ENCODE results near the gene CDC25A.

GRCh38 chr3:48233542-48233941 lies 45.3 kb upstream of the CDC25A start:
- TF ChIP-seq EZH2 (IDR thresholded peaks at IDR 0.05; ENCODE audit: low read depth, unreplicated experiment) = no peak
- TF ChIP-seq, protein P1, sequence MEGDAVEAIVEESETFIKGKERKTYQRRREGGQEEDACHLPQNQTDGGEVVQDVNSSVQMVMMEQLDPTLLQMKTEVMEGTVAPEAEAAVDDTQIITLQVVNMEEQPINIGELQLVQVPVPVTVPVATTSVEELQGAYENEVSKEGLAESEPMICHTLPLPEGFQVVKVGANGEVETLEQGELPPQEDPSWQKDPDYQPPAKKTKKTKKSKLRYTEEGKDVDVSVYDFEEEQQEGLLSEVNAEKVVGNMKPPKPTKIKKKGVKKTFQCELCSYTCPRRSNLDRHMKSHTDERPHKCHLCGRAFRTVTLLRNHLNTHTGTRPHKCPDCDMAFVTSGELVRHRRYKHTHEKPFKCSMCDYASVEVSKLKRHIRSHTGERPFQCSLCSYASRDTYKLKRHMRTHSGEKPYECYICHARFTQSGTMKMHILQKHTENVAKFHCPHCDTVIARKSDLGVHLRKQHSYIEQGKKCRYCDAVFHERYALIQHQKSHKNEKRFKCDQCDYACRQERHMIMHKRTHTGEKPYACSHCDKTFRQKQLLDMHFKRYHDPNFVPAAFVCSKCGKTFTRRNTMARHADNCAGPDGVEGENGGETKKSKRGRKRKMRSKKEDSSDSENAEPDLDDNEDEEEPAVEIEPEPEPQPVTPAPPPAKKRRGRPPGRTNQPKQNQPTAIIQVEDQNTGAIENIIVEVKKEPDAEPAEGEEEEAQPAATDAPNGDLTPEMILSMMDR (conservative IDR thresholded peaks at IDR 0.05; ENCODE audit: low read depth in 2 of 2) = no peak
- TF ChIP-seq EZH2phosphoT487 (IDR thresholded peaks at IDR 0.05; ENCODE audit: unreplicated experiment) = no peak
- TF ChIP-seq CREB1 (CRISPR knock-in tag; IDR thresholded peaks at IDR 0.05; ENCODE audit: low read depth) = no peak
- TF ChIP-seq, protein P2, sequence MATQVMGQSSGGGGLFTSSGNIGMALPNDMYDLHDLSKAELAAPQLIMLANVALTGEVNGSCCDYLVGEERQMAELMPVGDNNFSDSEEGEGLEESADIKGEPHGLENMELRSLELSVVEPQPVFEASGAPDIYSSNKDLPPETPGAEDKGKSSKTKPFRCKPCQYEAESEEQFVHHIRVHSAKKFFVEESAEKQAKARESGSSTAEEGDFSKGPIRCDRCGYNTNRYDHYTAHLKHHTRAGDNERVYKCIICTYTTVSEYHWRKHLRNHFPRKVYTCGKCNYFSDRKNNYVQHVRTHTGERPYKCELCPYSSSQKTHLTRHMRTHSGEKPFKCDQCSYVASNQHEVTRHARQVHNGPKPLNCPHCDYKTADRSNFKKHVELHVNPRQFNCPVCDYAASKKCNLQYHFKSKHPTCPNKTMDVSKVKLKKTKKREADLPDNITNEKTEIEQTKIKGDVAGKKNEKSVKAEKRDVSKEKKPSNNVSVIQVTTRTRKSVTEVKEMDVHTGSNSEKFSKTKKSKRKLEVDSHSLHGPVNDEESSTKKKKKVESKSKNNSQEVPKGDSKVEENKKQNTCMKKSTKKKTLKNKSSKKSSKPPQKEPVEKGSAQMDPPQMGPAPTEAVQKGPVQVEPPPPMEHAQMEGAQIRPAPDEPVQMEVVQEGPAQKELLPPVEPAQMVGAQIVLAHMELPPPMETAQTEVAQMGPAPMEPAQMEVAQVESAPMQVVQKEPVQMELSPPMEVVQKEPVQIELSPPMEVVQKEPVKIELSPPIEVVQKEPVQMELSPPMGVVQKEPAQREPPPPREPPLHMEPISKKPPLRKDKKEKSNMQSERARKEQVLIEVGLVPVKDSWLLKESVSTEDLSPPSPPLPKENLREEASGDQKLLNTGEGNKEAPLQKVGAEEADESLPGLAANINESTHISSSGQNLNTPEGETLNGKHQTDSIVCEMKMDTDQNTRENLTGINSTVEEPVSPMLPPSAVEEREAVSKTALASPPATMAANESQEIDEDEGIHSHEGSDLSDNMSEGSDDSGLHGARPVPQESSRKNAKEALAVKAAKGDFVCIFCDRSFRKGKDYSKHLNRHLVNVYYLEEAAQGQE (IDR thresholded peaks at IDR 0.05; ENCODE audit: unreplicated experiment) = no peak
- no peak for TF ChIP-seq ZNF114 (CRISPR knock-in tag; IDR thresholded peaks at IDR 0.05)

All from GM23338 (cell line).